GM18951 (cell line): ENCODE data around the gene LOXHD1.

Source experiments
- POLR2A ChIP-seq: IDR thresholded peaks from 4 replicates; pipeline ENCODE4 v1.6.1; 2011; ENCODE audit warnings: mild to moderate bottlenecking; ENCODE audit not compliant: insufficient read length, insufficient read depth; ENCODE audit errors: extremely low read depth
- in situ Hi-C: fragments of 300-500 bp; cut with MboI; formaldehyde crosslinking; loops from one replicate; pipeline ENCODE4 v1.12.0; 2022; ENCODE audit warnings: low sequenced_read_pairs, mixed read lengths, inconsistent platforms; ENCODE audit not compliant: unreplicated experiment

Gene LOXHD1, protein sequence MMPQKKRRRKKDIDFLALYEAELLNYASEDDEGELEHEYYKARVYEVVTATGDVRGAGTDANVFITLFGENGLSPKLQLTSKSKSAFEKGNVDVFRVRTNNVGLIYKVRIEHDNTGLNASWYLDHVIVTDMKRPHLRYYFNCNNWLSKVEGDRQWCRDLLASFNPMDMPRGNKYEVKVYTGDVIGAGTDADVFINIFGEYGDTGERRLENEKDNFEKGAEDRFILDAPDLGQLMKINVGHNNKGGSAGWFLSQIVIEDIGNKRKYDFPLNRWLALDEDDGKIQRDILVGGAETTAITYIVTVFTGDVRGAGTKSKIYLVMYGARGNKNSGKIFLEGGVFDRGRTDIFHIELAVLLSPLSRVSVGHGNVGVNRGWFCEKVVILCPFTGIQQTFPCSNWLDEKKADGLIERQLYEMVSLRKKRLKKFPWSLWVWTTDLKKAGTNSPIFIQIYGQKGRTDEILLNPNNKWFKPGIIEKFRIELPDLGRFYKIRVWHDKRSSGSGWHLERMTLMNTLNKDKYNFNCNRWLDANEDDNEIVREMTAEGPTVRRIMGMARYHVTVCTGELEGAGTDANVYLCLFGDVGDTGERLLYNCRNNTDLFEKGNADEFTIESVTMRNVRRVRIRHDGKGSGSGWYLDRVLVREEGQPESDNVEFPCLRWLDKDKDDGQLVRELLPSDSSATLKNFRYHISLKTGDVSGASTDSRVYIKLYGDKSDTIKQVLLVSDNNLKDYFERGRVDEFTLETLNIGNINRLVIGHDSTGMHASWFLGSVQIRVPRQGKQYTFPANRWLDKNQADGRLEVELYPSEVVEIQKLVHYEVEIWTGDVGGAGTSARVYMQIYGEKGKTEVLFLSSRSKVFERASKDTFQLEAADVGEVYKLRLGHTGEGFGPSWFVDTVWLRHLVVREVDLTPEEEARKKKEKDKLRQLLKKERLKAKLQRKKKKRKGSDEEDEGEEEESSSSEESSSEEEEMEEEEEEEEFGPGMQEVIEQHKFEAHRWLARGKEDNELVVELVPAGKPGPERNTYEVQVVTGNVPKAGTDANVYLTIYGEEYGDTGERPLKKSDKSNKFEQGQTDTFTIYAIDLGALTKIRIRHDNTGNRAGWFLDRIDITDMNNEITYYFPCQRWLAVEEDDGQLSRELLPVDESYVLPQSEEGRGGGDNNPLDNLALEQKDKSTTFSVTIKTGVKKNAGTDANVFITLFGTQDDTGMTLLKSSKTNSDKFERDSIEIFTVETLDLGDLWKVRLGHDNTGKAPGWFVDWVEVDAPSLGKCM (N-terminal part only)

DNA sequence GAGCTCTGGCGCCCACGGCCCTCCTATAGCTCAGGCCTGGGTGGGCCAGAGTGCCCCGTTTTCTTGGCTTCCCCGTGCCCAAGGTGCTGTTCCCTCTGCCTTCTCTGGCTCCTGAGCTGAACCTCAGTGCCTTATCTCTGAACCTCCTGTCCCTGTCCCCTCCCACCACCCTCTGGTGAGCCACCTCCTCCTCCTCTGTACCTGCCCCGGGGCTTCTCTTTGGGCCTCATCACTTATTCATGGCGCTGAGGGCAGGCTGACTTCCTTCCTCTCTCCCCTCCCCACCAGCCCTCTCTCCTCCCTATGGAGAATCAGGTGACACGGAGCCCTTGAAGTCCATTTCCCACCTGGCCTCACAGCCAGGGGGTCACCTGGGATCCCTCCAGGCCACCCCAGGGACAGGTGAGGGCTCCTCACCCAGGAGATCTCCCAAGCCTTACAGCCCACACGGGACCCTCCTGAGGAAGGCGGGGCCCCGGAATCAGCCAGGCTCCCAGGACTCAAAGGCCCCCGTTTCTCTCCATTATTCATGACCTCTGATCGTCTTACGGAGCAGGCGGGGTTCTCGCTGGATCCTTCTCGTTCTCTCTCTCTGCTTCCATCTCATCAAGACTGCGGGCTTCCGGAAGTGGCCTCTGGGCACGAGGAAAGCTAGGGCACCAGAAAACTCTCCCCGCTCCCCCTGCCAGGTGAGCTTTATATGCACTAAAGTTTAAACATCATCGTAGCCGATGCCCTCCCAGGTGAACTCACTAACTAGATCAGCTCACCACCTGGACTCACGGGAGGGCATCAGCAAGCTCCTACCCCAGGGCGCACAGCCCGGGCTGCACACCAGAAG, at the start of gene LOXHD1:
Gene LOXHD1 (minus strand): TSS at position 106 of the 841 bp plus-strand sequence. CDS start 187 bp downstream, outside the sequence.
- in situ Hi-C loops, result loop anchor here (10.0 to 25.0 kb wide), 2 partner anchors 370 to 513 kb away; no protein-coding TSS in a partner anchor
- no peak for TF ChIP-seq POLR2A

DNA sequence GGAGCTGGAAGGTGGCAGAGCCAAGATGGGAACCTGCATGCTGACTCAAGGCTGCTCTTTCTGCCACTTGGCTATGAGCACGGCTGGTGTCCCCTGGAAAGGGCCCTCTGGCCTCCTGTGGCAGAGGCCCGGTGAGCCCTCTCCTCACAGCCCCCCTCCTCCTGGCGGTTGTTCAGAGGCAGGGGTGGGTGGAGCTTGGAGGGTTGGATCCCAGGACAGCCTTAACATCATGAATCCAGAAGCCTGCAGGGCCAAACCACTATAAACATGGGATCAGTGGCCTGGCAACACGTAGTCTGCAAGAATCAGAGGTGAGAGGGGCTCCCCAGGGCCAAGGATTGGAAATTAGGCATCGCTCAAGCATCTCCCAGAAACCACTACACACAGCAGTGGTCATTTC, 48.5 kb upstream of the LOXHD1 start:
- in situ Hi-C loops, result no loop called here
- no peak for TF ChIP-seq POLR2A

DNA sequence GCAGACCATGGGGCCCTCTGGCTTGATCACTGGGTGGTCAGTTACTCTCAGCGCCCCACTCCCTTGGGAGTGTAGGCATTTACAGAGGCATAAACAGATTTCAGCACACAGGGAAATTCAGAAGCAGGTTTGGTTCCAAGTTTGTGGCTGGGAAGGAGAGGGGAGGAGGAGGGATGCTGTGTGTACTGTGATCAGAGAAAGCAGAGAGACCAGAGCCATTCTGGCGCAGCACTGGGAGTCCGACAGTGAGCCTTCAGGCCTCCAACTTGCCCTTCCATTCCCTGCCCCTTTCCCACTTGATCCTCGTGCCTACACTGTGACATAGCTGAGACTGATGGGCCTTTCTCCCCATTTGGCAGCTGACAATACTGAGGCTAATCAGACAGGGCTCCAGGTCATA, 47.8 kb upstream of the LOXHD1 start:
- no peak for TF ChIP-seq POLR2A

DNA sequence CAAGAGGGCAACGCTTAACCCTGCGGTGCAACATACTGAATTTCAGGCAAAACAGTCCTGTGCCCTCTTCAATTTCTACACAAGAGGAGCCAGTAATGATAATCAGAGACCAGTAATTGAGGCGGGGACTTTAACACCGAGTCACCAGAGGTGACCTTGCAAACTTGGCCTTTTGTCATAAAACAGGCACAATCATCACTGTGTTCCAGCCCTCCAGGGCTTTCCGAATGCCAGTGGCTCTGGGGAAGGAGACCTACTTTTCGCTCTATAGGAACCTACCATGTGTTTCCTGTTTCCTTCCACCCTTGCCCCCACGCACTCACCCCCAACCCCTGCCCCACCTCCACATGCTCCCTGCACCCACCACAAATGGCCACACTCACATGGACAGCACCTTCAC, 47.2 kb upstream of the LOXHD1 start:
- in situ Hi-C loops, result no loop called here
- no peak for TF ChIP-seq POLR2A

More for the DNA sequence above, 47.8 kb upstream of the LOXHD1 start:
- in situ Hi-C loops, result no loop called here

DNA sequence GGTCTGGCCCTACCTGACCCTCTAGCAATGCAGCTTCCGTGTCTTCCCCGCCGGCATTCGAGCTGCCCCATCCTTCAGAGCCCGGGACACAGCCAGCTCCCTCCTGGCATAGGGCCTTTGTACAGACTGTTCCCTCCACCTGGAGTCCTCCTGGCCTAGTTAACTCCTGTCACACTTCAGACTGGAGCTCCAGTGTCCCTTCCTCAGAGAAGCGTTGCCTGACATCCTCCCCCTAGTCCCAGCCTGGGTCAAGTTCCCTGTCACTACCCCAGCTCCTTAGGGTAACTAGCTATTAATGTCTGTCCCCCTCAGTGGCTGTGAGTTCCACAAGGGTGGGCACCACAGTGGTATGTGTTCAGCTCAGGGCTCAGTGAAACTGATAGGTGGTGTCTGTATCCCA, 45.5 kb upstream of the LOXHD1 start:
- in situ Hi-C loops, result no loop called here
- TF ChIP-seq POLR2A, result no peak

DNA sequence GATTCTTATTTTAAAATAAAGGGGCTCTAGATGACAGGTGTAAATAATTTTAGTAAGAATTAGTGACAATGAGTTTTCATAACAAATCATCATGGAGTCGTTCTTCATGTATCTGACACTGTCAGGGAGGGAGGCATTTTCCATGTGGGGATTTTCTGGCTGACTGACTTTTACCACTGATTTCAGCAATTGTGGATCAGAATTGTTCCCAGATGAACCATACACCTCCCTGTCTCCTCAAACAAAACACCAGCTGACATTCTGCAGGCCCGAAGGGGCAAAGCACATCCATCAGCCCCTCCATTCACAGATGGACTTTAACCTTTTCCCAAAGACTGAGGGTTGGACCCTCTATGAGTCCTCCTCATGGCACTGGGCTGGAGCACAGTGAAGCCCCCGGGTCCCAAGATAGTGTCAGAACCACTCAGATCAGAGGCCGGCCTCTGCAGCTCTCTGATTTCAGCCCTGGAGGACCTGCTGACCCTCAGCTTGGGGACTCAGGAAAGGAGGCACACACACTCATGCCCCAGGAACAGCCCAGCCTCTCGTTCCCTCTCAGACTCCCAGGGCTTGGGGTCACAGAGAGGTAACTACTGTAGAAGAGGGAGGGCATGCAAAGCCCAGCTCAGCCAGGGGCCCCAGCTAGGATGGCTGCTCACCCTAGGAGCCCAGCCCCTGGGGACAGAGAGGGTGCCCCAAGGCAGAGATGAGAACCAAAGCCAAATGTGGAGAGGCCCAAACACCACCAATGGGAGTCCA, 43.2 kb upstream of the LOXHD1 start:
- in situ Hi-C loops, result no loop called here
- TF ChIP-seq POLR2A, result no peak

DNA sequence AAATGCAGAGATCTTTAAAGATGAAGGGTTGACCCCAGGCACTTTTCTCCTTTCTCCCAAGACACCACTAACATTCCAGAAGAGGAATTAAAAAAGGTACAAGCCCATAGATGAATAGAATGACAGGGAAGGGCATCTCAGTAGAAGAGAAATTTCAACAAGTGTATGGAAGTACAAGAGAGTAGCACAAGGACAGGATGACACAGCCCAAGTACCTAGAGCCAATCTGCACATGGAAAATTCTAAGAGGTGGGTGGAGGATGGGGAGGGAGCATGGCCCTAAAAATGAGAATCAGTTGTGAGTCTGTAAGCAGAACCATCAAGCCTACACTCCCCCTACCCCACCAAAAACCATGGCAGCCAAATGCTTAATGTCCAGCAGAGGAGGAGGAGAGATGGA, 39.7 kb upstream of the LOXHD1 start:
- no peak for TF ChIP-seq POLR2A
- in situ Hi-C loops, result no loop called here

DNA sequence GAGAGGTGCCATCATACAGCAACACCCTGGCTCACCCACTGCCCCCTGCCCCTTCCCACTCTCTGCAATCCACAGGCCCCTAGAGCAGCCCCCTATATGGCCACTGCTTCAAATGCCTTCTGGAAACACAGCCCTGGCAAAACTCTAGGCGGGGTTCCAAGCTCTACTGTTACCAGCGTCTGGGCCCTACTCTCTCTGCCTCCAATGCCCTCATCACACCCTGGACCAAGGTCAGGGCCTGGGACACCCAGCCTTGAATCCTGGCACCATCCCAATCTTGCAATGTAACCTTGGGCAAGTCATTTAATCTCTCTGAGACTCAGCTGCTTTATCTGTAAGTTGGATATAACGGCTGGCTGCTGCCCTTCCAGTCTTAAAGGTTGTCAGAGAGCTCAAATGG, 39.2 kb upstream of the LOXHD1 start:
- TF ChIP-seq POLR2A, result no peak
- in situ Hi-C loops, result no loop called here

DNA sequence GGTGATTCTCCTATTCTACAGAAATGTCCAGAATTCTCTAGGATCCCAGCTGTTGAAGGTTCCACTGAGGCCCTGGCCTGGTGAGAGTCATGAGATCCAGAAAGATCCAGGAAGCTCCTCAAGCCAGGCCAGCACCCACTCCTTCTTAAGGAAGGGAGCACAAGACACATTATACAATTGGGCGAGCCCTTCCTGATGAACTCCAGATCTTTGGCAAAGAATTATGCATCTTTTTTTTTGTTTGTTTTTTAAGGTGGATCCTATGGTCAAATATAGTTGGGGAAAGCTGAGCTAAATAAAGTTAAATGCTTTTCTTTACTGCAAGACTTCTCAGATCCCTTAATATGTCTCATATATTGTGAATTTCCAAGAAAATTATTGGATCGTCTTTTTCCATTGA, 37.0 kb upstream of the LOXHD1 start:
- in situ Hi-C loops, result no loop called here
- TF ChIP-seq POLR2A, result no peak

DNA sequence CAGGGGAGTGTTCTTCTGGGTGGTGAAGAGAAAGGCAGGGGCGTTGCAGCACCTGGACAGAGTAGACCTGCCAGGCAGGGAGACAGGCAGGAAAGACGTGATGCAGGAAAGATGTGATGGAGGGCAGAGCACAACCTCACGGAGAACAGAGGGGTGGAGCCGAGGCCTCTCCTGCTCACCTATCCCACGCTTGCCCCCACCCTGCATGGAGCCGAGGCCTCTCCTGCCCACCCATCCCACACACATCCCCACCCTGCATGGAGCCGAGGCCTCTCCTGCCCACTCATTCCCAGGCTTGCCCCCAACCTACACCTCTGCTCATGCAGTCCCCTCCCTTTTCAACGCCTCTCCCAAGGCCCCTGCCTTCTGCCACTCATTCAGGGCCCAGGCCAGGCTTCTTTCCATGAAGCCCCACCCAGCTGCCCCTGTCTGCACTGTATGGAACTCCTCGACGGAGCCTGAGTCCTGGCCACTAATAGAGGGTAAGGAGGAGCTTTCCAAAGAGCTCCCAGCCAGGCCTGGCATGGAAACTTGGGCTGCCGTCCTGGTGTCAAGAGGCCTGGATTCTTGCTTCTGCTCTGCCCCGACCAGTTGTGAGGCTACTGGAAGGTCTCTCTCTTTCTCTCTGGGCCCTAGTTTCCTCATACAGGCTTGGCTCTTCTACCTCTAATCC, 32.0 kb upstream of the LOXHD1 start:
- in situ Hi-C loops, result no loop called here
- no peak for TF ChIP-seq POLR2A

DNA sequence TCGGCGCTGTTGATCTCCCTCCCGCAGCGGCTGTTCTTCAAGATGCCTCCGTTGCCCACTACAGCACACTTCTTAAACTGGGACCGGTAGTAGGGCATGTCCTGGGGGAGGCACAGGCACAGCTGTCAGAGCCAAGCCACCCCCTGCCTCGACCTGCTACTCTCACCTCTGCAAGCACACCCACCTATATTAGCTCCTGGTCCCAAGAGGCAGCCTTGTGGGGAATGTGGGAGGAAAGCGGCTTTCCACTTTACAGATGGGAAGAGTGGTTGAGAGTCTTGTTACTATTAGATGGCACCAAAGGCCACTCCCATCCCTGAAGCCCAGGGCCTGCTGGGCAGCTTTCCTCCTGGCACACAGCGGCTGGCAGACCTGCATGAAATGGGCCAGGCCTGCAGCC, 29.2 kb upstream of the LOXHD1 start:
- no peak for TF ChIP-seq POLR2A
- in situ Hi-C loops, result no loop called here
